HepG2 (cell line): ENCODE data around the gene SAMD4B. TPM values are rescaled to one million over a fixed set of nuclear protein-coding genes. Genes with fewer than 3 reads are reported as not detected.

Experiments
- ATF4 ChIP-seq, 2 experiments: fragments of 450-650 bp in 1 of 2; sonication (generic) in 1 of 2; formaldehyde crosslinking; IDR thresholded peaks; 2 replicates each; pipeline versions ENCODE4 v1.5.0 to v1.8.0; 2020 to 2022; ENCODE audit warnings: mild to moderate bottlenecking in 1 of 2, missing genetic modification reagents in 1 of 2
- E2F2 ChIP-seq: sonication (generic); formaldehyde crosslinking; IDR thresholded peaks from 2 replicates; pipeline ENCODE4 v1.4.0; 2020; ENCODE audit warnings: missing genetic modification reagents, borderline replicate concordance
- HOMEZ ChIP-seq: IDR thresholded peaks from 2 replicates; pipeline ENCODE4 v1.6.1; 2016; ENCODE audit warnings: low read depth
- KDM4B ChIP-seq: sonication (generic); formaldehyde crosslinking; IDR thresholded peaks from 2 replicates; pipeline ENCODE4 v1.4.0; 2020; ENCODE audit warnings: missing genetic modification reagents
- MIER2 ChIP-seq: IDR thresholded peaks from 2 replicates; pipeline ENCODE4 v1.6.1; 2016; ENCODE audit warnings: missing biosample characterization, missing genetic modification reagents
- MYC ChIP-seq: sonication (generic); formaldehyde crosslinking; IDR thresholded peaks from 2 replicates; pipeline ENCODE4 v1.9.0; 2021; ENCODE audit warnings: missing genetic modification reagents, borderline replicate concordance
- PAXIP1 ChIP-seq: sonication (generic); formaldehyde crosslinking; conservative IDR thresholded peaks from 2 replicates; pipeline ENCODE4 v1.4.0; 2020; ENCODE audit warnings: mild to moderate bottlenecking, missing genetic modification reagents, moderate library complexity
- RBAK ChIP-seq: sonication (generic); formaldehyde crosslinking; IDR thresholded peaks from 2 replicates; pipeline ENCODE4 v1.5.1; 2020; ENCODE audit warnings: mild to moderate bottlenecking, missing genetic modification reagents
- SAP130 ChIP-seq: IDR thresholded peaks from 2 replicates; pipeline ENCODE4 v1.6.1; 2016; ENCODE audit warnings: low read depth
- TAF1 ChIP-seq: sonication (generic); formaldehyde crosslinking; IDR thresholded peaks from 2 replicates; pipeline ENCODE4 v1.4.0; 2020; ENCODE audit warnings: missing genetic modification reagents
- TARDBP ChIP-seq: sonication (generic); formaldehyde crosslinking; IDR thresholded peaks from 2 replicates; pipeline ENCODE4 v1.8.0; 2022; ENCODE audit warnings: mild to moderate bottlenecking, missing genetic modification reagents
- ZBTB46 ChIP-seq: sonication (generic); formaldehyde crosslinking; IDR thresholded peaks from 2 replicates; pipeline ENCODE4 v1.4.0; 2020; ENCODE audit warnings: mild to moderate bottlenecking, missing genetic modification reagents, borderline replicate concordance
- ZBTB8A ChIP-seq: sonication (generic); formaldehyde crosslinking; IDR thresholded peaks from 2 replicates; pipeline ENCODE4 v1.4.0; 2020; ENCODE audit warnings: mild to moderate bottlenecking, low read depth, missing genetic modification reagents, borderline replicate concordance
- ZNF547 ChIP-seq: sonication (generic); formaldehyde crosslinking; IDR thresholded peaks from 2 replicates; pipeline ENCODE4 v1.5.1; 2020; ENCODE audit warnings: mild to moderate bottlenecking, missing genetic modification reagents
- ZNF691 ChIP-seq: sonication (generic); formaldehyde crosslinking; IDR thresholded peaks from 2 replicates; pipeline ENCODE4 v1.4.0; 2020; ENCODE audit warnings: missing genetic modification reagents, low read depth, mild to moderate bottlenecking, borderline replicate concordance
- ZSCAN21 ChIP-seq: sonication (generic); formaldehyde crosslinking; IDR thresholded peaks from 2 replicates; pipeline ENCODE4 v1.8.0; 2022; ENCODE audit warnings: mild to moderate bottlenecking, missing genetic modification reagents, moderate library complexity, borderline replicate concordance
- polyA plus RNA-seq, 8 experiments: library from polyadenylated mRNA; depleted of rRNA in 3 of 8; stranded (reverse) in 7 of 8; unstranded in 1 of 8; fragments of >200 nt; fragmentation: Illumina TruSeq in 4 of 8; extraction: Trizol in 4 of 8; gene quantifications; 2 replicates each; pipeline versions ENCODE4 v1.2.1 to v1.2.3, GENCODE V29; 2011 to 2016; ENCODE audit warnings: low read depth in 4 of 8, missing spikeins in 1 of 8, mixed read lengths in 1 of 8; ENCODE audit not compliant: insufficient read depth in 1 of 8
- total RNA-seq, 5 experiments: library from RNA; depleted of rRNA; stranded (reverse); fragments of >200 nt; fragmentation: Illumina TruSeq; extraction: Trizol; gene quantifications; 2 replicates each; pipeline ENCODE4 v1.2.3, GENCODE V29; 2016; ENCODE audit warnings: low read depth in 1 of 5

Gene SAMD4B
- total and polyA plus RNA-seq, 2 of the 13 experiments (the other 11 are each of a cell fraction or from before 2014, with no cell fraction given), result 26.0 to 31.8 TPM

GRCh38 chr19:39401549-39402345 is 59.5 kb downstream of the SAMD4B start (continued):
- TF ChIP-seq ZBTB46 (CRISPR knock-in tag), result no peak
- TF ChIP-seq ATF4 (CRISPR knock-in tag; IDR thresholded peaks at IDR 0.05), result peak in 1 of 2 experiments; percentile 51; a peak in 1 of 4 replicates
- TF ChIP-seq MIER2 (CRISPR knock-in tag), result no peak
- TF ChIP-seq KDM4B (CRISPR knock-in tag), result peak; percentile 8; the same call in 1 of the 2 replicates
- TF ChIP-seq ZNF691 (CRISPR knock-in tag), result peak; percentile 56; the same call in 1 of the 2 replicates
- TF ChIP-seq RBAK (CRISPR knock-in tag), result 0 out of 2 replicates have a peak, but pooled peaks have one; percentile 11
- peak; percentile 87 for TF ChIP-seq MYC (CRISPR knock-in tag)
- peak; percentile 97 for TF ChIP-seq TARDBP (CRISPR knock-in tag)
- peak; percentile 81 for TF ChIP-seq TAF1
- peak; percentile 75 for TF ChIP-seq ZSCAN21
- TF ChIP-seq ZBTB8A (CRISPR knock-in tag), result no peak
- TF ChIP-seq E2F2, result no peak
- peak; percentile 95 for TF ChIP-seq SAP130 (CRISPR knock-in tag)
- peak; percentile 70 for TF ChIP-seq HOMEZ (CRISPR knock-in tag)
- peak; percentile 59; the same call in 1 of the 2 replicates for TF ChIP-seq ZNF547 (CRISPR knock-in tag)
- TF ChIP-seq PAXIP1 (CRISPR knock-in tag), result peak; percentile 94
